GM18508 (cell line): ENCODE results near the gene MYO10.

Source experiments
- ATAC-seq: cut with Tn5 transposase; IDR thresholded peaks from one replicate; pipeline ENCODE4 v1.9.1; 2021; ENCODE audit warnings: moderate number of reproducible peaks; ENCODE audit not compliant: insufficient read depth, unreplicated experiment

Gene MYO10

DNA sequence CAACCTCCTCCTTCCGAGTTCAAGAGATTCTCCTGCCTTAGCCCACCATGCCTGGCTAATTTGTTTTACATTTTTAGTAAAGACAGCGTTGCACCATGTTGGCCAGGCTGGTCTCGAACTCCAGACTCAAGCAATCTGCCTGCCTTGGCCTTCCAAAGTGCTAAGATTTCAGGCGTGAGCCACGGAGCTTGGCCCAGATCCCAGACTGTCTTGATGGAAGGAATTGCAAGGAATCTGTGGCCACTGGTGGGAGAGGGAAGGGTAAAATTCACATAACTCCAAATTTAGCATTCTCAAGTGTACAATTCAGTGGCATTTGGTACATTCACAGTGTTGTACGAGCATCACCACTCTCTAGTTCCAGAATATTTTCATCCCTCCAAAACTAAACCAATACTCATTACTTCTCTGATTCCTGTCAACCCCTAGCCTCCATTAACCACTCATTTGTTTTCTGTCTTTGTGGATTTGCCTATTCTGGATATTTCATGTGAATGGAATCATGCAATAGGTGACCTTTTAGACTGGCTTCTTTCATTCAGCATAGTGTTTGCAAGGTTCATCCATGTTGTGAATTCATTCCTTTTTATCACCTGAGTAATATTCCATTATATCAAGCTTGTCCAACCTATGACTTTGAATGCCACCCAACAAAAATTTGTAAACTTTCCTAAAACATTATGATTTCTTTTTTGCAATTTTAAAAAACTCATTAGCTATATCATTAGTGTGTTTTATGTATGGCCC, 8.9 kb upstream of the MYO10 start:
- ATAC-seq, result no peak

DNA sequence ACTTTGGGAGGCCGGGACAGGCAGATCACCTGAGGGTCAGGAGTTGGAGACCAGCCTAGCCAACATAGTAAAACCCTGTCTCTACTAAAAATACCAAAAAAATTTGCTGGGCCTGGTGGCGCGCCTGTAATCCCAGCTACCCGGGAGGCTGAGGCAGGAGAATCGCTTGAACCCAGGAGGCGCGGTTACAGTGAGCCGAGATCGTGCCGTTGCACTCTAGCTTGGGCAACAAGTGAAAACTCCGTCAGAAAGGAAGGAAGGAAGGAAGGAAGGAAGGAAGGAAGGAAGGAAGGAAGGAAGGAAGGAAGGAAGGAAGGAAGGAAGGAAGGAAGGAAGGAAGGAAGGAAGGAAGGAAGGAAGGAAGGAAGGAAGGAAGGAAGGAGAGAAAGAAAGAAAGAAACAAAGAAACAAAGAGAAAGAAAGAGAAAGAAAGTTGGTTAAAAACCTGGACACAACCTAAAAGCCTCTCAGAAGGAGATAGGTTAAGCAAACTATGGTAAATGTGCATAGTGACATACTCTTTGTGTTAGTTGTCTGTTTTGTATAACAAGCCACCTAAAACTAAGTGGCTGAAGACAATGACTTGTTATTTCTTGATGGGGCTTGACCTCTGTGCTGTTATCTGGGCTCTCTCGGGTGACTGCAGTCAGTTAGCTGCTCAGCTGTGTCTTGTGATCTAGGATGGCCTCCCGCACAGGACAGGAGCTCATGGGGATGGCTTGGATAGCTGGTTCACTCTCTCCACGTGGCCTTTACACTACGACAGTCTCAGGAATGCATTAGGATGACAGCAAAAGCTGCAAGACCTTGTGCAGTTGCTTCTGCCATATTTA, 8.0 kb upstream of the MYO10 start:
- ATAC-seq, result no peak

DNA sequence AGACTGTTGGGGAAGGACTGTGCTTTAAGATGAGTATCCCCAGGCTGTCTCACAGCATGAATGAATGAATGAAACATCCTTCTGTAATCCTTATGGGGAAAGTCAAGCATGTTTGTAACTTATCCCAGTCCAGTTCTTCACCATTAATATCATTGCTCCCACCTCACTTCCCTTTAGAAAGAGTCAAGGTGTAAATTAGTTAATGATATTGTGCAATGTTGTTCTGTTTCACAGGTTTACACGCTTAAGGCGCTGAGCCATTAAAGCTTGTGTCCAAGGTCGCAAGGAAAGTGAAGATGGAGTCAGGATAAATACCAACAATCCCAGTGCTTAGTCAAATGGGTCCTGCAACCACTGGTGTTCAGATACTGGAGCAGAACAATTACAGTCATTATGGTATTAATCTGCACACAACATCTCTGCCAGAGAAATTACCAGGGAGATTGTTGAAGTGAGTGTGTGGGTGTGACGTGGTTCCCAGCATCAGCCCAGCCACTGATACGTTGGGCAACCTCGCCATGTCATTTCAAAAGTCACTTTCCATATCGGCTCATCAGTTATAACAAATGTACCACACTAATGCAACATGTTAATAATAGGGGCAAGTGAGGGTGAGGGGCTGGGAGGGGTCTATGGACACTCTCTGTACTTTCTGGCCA, 1.5 kb upstream of the MYO10 start:
- ATAC-seq, result no peak

DNA sequence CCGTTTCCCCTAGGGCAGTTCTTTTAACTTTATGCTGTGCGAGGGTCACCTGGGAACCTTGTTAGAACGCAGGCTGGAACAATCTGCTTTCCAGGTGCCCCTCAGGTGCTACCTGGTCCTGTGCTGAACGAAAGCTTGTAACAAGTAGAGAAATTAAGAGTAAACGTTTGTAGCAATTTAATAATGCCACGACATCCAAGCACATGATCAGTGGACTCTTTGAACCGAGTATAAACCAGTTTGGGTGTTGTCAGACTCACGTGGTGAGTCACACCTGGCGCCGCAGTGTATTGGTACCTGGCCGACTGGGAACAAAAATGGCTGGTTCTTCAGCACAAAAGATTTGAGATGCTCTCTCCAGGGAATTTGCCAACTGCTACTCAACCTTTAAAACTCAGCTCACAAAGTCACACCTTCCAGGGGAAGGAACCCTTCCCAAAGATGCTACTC, 926 bp upstream of the MYO10 start:
- no peak for ATAC-seq

DNA sequence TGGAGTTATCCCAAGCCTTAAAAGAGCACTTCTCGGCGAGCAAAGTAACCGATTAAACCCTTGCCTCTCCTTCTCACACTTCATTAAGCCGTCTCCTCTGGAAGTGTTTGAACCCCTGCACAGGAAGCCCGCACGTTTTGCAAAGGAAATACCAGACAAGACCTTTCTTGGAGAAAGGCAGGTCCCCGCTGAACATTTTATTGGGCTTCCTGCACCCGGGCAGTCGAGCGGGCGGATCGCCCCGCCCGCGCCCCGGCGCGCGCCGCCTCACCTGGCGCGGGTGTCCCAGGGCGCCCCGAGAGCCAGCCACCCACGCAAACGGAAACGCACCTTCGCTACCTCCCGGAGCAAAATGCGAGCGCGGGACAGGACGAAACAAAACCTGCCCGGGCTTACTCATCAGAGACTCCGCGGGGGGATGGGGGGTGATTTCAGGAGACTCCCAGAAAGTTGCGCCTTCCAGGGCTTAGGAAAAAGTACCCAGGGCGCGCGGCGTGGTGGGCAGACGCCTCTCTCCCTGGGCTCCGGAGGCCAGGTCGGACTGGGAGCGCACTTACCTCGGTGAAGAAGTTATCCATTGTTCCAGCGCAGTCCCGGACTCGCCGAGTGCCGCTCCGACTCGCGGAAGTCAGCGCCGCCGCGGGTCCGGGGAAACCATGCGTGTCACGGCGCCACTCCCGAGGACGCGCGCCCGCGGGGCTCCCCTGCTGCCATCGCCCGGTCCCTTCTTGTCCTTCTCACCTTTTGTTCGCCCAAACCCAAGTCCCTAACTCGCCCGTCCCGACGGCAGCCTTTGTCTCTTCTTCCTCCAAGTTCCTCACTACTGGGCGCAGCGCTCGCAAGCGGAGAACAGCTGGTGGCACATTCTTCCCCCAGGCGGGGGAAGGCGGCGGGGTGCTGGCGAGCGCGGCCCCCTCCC, 598 bp downstream of the MYO10 start:
- ATAC-seq, result no peak

DNA sequence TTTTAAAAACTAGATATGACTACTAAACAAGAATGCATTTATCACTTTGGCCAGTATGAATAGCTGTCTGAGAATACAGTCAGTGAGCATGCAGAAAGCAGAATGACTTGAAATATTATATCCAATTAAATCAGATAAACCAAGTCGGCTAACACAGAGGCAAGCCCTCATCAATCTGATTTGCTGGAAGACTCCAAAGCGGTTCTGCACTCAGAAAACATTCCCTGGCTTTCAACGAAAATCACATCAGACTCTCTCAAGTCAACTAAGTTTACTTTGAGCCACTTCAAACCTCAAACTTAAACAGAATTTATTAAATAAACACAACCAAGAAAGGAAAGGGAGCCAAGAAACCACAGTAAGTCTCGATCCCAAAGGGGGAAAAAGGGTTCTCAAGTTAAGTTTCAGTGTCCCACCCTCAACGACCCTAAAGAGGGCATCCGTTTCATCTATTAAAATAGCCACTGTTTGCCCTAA, 1.4 kb downstream of the MYO10 start:
- no peak for ATAC-seq

DNA sequence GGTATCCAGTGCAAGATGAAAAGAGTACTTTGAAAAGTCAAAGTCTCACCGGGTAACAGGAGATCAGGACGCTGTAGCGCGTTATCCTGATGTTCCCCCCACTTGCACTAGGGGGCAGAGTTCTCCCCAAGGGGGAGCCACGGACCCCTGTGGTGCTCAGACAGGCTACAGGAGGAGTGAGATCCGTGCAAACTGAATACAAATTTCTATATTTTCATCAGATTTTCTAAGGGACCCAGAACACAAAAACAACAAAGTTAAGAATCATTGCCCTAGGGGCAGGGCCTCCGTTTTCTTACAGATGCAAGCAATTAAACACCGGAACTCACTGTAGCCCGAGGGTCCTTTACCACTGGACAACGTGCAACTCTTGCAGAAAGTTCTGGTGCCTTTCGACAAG, 2.0 kb downstream of the MYO10 start:
- ATAC-seq, result peak; percentile 62

DNA sequence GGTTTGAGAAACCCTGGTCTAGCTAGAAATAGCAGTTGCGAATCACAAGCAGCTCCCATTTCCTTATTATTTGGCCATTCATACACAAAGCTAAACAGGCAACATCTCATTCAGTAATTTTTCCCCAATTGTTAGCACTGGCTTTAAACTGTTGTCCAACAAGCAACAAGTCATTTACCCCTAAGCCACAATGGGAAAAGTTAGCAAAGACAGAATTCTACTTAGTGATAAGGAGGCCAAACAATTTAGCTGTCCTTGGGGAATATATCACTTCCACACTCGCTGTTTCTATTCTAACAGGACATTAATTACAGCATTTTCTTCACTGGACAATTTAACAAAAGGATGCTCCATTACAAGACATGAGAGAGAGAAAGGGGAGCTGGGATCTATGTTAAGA, 2.8 kb downstream of the MYO10 start:
- ATAC-seq, result no peak

DNA sequence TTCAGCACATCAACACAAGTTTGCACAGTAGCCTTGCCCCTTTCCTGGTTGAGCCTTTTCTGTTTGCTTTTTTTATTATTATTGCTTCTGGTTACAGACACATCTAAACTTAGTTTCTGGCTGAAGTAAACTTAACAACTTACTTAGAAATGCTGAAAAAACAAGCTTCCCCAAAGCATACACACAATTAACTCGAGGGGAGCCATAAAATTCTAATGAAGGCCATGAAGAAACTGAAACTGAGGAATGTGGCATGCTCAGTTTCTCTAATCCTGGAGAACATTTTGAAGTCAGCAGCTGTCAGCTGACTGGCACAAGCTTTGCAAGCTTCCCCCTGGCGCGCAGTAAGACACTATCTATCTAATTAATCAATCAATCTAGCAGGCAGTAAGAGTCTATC, 3.7 kb downstream of the MYO10 start:
- ATAC-seq, result no peak

DNA sequence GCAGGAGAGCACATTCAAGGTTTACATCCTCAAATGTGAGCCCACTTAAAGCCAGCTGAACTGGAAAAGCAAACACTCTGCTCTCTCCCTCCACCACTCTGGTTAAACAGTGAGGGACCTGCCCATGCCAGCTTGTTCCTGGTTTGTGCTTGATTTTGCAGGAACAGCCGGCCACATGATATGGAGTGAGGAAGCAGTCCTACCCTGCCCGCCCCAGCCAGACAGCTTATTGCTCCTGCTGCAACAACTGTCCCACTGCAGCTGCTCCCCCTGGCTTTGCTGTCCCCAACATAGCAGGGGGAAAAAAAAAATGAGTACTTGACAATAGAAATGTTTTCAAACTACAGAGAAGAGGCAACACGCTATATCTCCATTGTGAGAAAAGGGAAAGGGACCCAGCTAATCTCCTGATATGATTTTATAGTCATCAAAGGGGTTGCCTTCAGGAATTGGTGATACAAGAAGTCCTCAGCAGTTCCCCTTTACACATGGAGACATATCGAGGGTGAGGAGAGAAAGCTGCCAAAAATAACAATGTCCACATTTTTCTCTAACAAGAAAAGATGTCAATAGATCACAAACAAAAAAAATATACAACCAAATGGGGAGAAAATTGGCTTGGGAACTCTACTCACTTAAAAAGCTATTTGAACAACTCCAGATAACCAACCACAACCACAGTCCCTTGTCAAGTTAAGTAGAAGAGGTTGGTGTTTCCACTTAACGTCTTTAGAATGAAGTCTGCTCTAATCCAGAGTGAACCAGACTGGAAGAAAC, 4.6 kb downstream of the MYO10 start:
- no peak for ATAC-seq

DNA sequence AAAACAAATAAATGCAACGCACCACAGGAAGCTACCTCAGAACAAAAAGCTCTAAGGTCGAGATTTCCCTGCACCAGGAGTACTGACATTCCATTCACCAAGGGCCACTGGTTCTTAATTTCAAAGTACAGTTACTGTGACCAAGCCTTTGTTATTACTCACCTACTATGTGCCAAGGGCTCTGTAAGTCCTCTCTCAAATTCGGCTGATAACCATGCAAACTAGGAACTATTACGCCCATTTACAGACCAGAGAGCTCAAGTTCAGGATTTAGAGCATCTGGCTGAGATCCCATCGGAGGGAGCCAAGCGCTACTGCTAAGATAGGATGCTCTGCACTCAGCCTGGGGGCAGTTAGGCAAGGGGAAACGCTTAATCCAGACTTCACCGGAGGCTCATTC, 5.6 kb downstream of the MYO10 start:
- no peak for ATAC-seq

DNA sequence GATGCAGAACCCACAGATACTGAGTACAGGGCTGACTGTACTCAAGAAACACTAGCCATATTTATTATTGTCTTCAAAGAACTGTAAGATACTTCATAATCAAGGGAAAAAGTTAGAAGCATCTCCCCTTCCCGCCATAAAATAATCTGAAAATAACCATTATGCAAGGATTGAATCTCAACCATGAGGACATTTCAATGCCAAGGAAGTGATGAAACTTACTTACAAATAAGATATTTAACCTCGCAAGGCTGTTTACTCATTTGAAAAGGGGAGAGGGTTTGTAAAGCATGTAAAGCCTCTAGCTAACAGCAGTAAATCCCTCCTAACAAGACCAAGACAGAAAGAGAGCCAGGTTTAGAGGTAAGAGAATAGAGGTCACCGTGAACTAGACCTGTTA, 6.3 kb downstream of the MYO10 start:
- no peak for ATAC-seq

DNA sequence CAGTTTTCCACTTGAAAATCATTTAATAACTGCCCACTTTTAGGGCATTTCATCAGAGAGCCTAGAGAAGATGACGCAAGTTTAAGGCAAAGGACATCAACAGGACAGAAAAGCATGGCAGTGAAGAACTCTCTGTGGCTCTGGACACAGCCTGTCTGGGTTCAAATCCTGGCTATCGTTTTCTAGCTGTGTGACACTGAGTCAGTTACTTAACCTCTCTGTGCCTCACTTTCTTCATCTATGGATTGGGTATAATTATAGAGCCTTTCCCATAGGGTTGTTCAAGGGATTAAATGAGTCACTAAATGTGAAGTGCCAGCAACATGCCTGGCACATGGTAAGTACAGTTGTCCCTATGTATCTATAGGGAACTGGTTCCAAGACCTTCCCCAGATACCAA, 6.7 kb downstream of the MYO10 start:
- ATAC-seq, result no peak

DNA sequence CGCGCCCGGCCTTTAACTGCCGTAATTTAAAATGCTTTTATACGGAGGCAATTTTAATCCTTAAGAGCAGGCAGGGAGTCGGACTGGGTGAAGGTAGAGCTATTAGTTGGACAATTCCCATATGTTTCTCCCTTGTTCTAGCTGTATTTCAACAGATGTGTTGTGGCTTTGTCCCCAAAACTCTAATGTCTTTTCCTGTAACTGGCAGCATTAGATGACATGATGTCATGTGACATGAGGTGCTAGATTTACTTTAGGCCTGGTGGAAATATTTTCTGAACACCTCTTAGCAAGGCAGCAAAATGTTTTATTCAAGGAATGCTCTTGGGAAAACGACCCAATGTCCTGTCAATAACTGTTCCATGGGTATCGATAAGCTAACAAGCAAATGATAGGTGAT, 8.5 kb downstream of the MYO10 start:
- no peak for ATAC-seq

DNA sequence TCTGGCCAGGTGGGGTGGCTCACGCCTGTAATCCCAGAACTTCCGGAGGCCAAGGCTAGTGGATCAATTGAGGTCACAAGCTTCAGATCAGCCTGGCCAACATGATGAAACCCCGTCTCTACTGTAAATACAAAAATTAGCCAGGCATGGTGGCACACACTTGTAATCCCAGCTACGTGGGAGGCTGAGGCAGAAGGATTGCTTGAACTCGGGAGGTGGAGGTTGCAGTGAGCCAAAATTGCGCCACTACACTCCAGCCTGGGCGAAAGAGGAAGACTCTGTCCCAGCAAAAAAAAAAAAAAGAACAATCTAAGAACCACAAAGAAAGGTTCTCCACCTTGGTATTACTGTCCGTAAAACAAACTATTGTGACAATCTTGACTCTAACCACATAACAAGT, 9.7 kb downstream of the MYO10 start:
- ATAC-seq, result no peak

DNA sequence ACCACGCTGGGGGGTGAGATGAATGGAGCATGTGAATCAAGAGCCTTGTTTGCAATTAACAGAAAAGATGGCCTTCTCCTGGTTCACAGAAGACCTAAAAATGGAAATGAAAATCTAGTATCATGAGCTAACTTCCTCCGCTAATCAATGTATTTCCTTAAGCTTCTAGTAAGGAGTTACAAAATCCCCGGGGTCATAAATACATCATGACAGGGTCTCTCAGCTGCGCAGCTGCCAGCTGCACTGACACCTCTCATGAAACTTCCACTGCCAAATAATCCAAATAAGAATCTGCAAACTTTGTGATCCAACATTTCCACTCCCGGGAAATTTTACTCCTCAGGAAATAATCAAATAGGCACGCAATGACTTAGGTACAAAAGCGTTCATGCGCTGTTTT, 11.9 kb downstream of the MYO10 start:
- no peak for ATAC-seq

DNA sequence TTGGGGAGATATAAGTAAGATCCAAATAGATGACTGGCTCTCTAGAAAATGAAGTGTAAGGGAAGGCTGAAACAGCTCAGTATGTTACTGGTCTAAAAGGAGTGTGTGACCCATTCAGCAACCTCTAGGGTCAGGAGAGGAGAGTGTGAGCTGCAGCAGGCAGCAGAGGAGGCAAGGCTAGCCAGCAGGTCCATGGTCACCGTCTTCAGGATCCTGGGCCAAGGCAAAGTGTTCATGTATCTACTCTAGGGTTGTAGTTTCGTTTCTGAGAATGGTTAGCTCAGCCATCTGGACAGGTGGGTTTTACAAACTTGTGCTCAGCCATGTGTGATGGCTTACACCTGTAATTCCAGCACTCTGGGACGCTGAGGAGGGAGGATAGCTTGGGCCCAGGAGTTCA, 13.7 kb downstream of the MYO10 start:
- ATAC-seq, result no peak

DNA sequence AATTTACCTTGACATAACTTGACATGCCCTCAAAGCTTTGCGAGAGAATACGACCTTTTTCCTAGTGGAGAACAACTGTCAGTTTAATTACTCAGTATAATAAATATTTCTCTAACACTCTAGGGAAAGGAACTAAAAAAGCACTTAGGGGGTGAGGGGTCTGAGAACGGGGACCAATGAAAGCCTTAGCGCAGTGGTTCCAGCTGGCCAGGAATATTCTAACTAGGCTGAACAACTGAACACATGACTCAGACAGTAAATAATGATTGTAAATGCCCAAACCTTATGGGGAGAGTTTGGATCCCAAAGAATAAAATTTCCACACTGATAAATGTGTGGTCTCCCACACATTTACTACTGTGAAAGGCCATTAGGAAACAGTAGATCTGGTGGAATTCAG, 14.9 kb downstream of the MYO10 start:
- ATAC-seq, result no peak

DNA sequence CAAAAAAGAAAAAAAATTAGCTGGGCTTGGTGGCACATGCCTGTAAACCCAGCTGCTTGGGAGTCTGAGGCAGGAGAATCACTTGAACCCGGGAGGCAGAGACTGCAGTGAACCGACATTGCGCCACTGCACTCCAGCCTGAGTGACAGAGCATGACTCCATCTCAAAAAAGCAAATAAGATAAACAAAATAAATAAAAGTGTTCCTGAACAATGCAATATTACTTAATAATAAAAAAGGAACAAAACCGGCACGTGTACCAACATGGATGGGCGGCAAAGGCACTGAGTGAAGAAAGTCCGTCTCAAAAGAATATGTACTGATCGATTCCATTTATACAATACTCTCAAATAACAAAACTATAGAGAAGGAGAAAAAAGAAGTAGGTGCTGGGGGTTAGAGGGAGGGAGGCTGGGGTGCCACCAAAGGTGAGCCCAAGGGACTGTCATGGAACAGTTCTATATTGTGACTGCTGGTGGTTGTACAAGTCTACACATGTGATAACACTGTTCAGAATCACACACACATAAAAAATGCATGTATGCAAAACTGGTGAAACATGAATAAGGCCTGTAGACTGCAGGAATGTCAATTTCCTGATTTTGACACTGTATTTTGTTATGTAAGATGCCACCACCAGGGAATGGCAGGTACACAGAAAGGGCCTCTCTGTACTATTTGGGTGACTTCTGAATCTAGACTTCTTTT, 15.8 kb downstream of the MYO10 start:
- no peak for ATAC-seq
